Measurements from ENCODE around the gene SPATA12.

DNA sequence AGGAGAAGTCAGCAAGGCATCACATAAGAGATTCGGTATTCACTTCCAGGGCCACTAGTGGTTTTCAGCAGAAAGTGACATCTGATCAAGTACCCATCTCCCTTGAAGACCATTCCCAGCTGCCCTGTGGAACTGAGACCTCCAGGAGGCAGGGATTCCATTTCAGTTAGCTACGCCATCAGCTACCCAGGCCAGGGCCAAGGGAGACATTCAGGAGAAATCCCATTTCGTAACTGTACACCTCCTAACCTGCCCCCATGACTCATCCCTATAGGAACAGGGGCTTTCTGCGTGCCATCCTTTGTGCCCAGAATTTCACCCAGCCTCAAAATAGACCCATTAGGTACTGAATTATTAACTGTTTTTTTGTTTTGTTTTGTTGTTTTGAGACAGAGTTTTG, 24.7 kb downstream of the SPATA12 start:
- TF ChIP-seq, protein P1, sequence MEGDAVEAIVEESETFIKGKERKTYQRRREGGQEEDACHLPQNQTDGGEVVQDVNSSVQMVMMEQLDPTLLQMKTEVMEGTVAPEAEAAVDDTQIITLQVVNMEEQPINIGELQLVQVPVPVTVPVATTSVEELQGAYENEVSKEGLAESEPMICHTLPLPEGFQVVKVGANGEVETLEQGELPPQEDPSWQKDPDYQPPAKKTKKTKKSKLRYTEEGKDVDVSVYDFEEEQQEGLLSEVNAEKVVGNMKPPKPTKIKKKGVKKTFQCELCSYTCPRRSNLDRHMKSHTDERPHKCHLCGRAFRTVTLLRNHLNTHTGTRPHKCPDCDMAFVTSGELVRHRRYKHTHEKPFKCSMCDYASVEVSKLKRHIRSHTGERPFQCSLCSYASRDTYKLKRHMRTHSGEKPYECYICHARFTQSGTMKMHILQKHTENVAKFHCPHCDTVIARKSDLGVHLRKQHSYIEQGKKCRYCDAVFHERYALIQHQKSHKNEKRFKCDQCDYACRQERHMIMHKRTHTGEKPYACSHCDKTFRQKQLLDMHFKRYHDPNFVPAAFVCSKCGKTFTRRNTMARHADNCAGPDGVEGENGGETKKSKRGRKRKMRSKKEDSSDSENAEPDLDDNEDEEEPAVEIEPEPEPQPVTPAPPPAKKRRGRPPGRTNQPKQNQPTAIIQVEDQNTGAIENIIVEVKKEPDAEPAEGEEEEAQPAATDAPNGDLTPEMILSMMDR (IDR thresholded peaks at IDR 0.05; ENCODE audit: insufficient read depth, low read depth, low read length) = no peak
- TF ChIP-seq EZH2 (IDR thresholded peaks at IDR 0.05; ENCODE audit: insufficient read depth, low read length) = no peak

All from astrocyte (in vitro differentiated cells and primary cell).